Measurements from ENCODE around the gene GJB3. TPM values are rescaled to one million over a fixed set of nuclear protein-coding genes. Genes with fewer than 3 reads are reported as not detected.

GJB3 gene
- total RNA-seq, 1 experiment from 2014 or later = 46.7 TPM

- Histone ChIP-seq H3K9ac (ENCODE audit: low read length) (peak overlapping the region; percentile 58), H3K79me2 (ENCODE audit: insufficient read depth, low read length) (no peaks in the 10 kb centered on the region), H3K9me2 (ENCODE audit: insufficient read depth) (no peaks in the 10 kb centered on the region), H4K20me1 (ENCODE audit: insufficient read depth) (no peaks in the 10 kb centered on the region), H3K4me2 (ENCODE audit: low read length) (peak overlapping the region; percentile 79), H3K9me3 (ENCODE audit: control insufficient read depth in 1 of 2, insufficient read depth in 1 of 2, low read depth in 1 of 2, low read length in 2 of 2) (no peaks in the 10 kb centered on the region), H3K36me3 (ENCODE audit: control insufficient read depth in 1 of 2, insufficient read depth in 2 of 2, low read length in 2 of 2) (no peaks in the 10 kb centered on the region), H2AFZ (ENCODE audit: low read depth, low read length, poor library complexity, severe bottlenecking) (no peak overlapping the region), H3K27ac (ENCODE audit: low read depth, low read length) (peak overlapping the region; percentile 87), H3K27me3 (ENCODE audit: insufficient read depth, low read length) (no peaks in the 10 kb centered on the region), H3K4me1 (ENCODE audit: control insufficient read depth in 1 of 2, insufficient read depth in 2 of 2, low read length in 2 of 2) (peaks cover 43 to 61% of the 10 kb centered on the region in 2 experiments), H3K4me3 (replicated peaks in 1 of 2; ENCODE audit: low read depth in 1 of 2, low read length in 2 of 2) (no peak overlapping the region)
- DNase-seq (ENCODE audit: low read depth, low spot score) (no peak), ATAC-seq (no peak)
- TF ChIP-seq FOSL1 (IDR thresholded peaks at IDR 0.05; ENCODE audit: low read depth) (no peak), REST (IDR thresholded peaks at IDR 0.05; ENCODE audit: low read depth) (no peak), SIN3A (IDR thresholded peaks at IDR 0.05; ENCODE audit: low read depth) (no peak), EZH2 (IDR thresholded peaks at IDR 0.05) (no peak), CBX3 (IDR thresholded peaks at IDR 0.05; ENCODE audit: low read depth) (no peak), ZFX (IDR thresholded peaks at IDR 0.05) (no peak), POLR2A (IDR thresholded peaks at IDR 0.05; ENCODE audit: borderline replicate concordance, extremely low read depth, insufficient read depth, insufficient read length) (no peak), ZNF274 (IDR thresholded peaks at IDR 0.05; ENCODE audit: low read depth, low read length) (no peak), TCF7L2 (IDR thresholded peaks at IDR 0.05; ENCODE audit: borderline replicate concordance, extremely low read depth, insufficient read depth, insufficient read length) (no peak), YY1 (IDR thresholded peaks at IDR 0.05; ENCODE audit: extremely low read depth, insufficient replicate concordance, low read depth, low read length) (no peak), CEBPB (IDR thresholded peaks at IDR 0.05; ENCODE audit: low read depth) (no peak), EZH2phosphoT487 (IDR thresholded peaks at IDR 0.05; ENCODE audit: borderline replicate concordance) (no peak)
- no TSS peak for BruUV-seq (replicated peaks)
- CTCF ChIA-PET = interaction anchor here (1.8 kb wide), 1 partner anchor 19 kb away, joined by 5 read pairs; no protein-coding TSS in a partner anchor
- POLR2A ChIA-PET = interaction anchor here (1.6 kb wide), 1 partner anchor 19 kb away, joined by 6 read pairs; the partner anchor contains the start of gene GJB3
- RAD21 ChIA-PET (ENCODE audit: low non-redundant PET in 1 of 2, low total read pairs in 2 of 2, uncharacterized antibody in 2 of 2, unreplicated experiment in 2 of 2) = no interaction called here
- intact Hi-C loops (cut with micrococcal nuclease) = loop anchor here (2.0 kb wide), 1 partner anchor 17 kb away; no protein-coding TSS in a partner anchor
Observed at GRCh38 chr1:34761776-34762307, 19.2 kb upstream of the GJB3 start.

All from HCT116 (cell line).